Breast epithelium (tissue), 4 donors: Measurements from ENCODE around the gene PINLYP. TPM values are rescaled to one million over a fixed set of nuclear protein-coding genes. Genes with fewer than 3 reads are reported as not detected.
A peak's percentile ranks its signal among the peaks of the same experiment; 100 is the strongest.
"Not testable (repeated sequence)": the region's sequence is repeated elsewhere in the genome, so short reads cannot be mapped to it uniquely, and the experiment has no call there.

Experiments
- DNase-seq, 2 donors: peaks; one replicate each; pipeline ENCODE4 v3.0.0-alpha.2; 2019; ENCODE audit warnings: low spot score in 2 of 2
- H3K27ac ChIP-seq, 2 donors: fragments of 200-600 bp; sonication (generic) in 1 of 2; one replicate each; pipeline ENCODE4 v1.5.1; 2016 to 2019; ENCODE audit warnings: mild to moderate bottlenecking in 1 of 2
- H3K27me3 ChIP-seq, 2 donors: fragments of 200-600 bp; sonication (generic) in 1 of 2; one replicate each; pipeline versions ENCODE4 v1.5.1 to v1.6.0; 2017 to 2019; ENCODE audit warnings: control low read depth in 1 of 2, mild to moderate bottlenecking in 1 of 2
- H3K36me3 ChIP-seq: fragments of 200-600 bp; one replicate; pipeline ENCODE4 v1.5.1; 2019
- H3K4me1 ChIP-seq, 2 donors: fragments of 200-600 bp; sonication (generic); one replicate each; pipeline ENCODE4 v1.5.1; 2016 to 2019; ENCODE audit warnings: control low read depth in 1 of 2
- H3K4me3 ChIP-seq, 3 donors: fragments of 200-600 bp; sonication (generic); 1 replicate in 2 of 3; 2 replicates in 1 of 3; pipeline ENCODE4 v1.5.1; 2016 to 2019; ENCODE audit warnings: mild to moderate bottlenecking in 3 of 3, moderate library complexity in 2 of 3
- H3K9me3 ChIP-seq, 2 donors: fragments of 200-600 bp; sonication (generic) in 1 of 2; one replicate each; pipeline ENCODE4 v1.5.1; 2016 to 2019; ENCODE audit warnings: control low read depth in 1 of 2
- CTCF ChIP-seq, 3 donors: fragments of 450-650 bp; IDR thresholded peaks; one replicate each; pipeline ENCODE4 v1.5.1; 2016 to 2017; ENCODE audit warnings: antibody characterized with exemption in 3 of 3, mild to moderate bottlenecking in 3 of 3, moderate library complexity in 3 of 3
- POLR2A ChIP-seq: fragments of 450-650 bp; IDR thresholded peaks from one replicate; pipeline ENCODE4 v1.6.1; 2016; ENCODE audit warnings: antibody characterized with exemption, mild to moderate bottlenecking, moderate library complexity
- POLR2AphosphoS5 ChIP-seq, 3 donors: sonication (generic); formaldehyde crosslinking; IDR thresholded peaks; one replicate each; pipeline ENCODE4 v1.6.1; 2017; ENCODE audit warnings: antibody characterized with exemption in 3 of 3
- intact Hi-C: fragments of 100-400 bp; cut with DNase I; formaldehyde crosslinking; loops from one replicate; pipeline ENCODE4 v1.15.1; 2023; ENCODE audit warnings: low total_unique reads
- total RNA-seq, 3 donors: library from RNA; depleted of rRNA; stranded (reverse); fragments of >200 nt; gene quantifications; one replicate each; pipeline ENCODE4 v1.1.0, GENCODE V29; 2016

Gene PINLYP
- total RNA-seq, 3 donors from 2014 or later: 4.5 to 12.5 (median 6.9) TPM

GRCh38 chr19:43584484-43584883 lies 8.9 kb downstream of the PINLYP start:
- Histone ChIP-seq H3K27ac (peak overlapping the region in 1 of 2 donors; percentile 55), H3K36me3 (no peaks in the 10 kb centered on the region), H3K4me1 (no peaks in the 10 kb centered on the region), H3K27me3 (no peaks in the 10 kb centered on the region), H3K9me3 (no peaks in the 10 kb centered on the region), H3K4me3 (no peak overlapping the region)
- no peak for DNase-seq
- intact Hi-C loops: no loop called here
- no peak for TF ChIP-seq POLR2AphosphoS5 (IDR thresholded peaks at IDR 0.05)
- no peak for TF ChIP-seq POLR2A
- no peak for TF ChIP-seq CTCF (IDR thresholded peaks at IDR 0.05)

GRCh38 chr19:43586346-43586745 lies 10.7 kb downstream of the PINLYP start:
- intact Hi-C loops: no loop called here
- TF ChIP-seq CTCF (IDR thresholded peaks at IDR 0.05) (no peak), POLR2A (no peak), POLR2AphosphoS5 (IDR thresholded peaks at IDR 0.05) (no peak)
- H3K9me3 ChIP-seq: no peaks in the 10 kb centered on the region
- no peaks in the 10 kb centered on the region for H3K27me3 ChIP-seq
- no peak for DNase-seq
- no peak overlapping the region for H3K27ac ChIP-seq
- no peak overlapping the region for H3K4me3 ChIP-seq
- H3K36me3 ChIP-seq: no peaks in the 10 kb centered on the region
- no peaks in the 10 kb centered on the region for H3K4me1 ChIP-seq

- DNase-seq, H3K9me3 ChIP-seq, H3K4me3 ChIP-seq, intact Hi-C loops, H3K27me3 ChIP-seq, H3K27ac ChIP-seq, H3K36me3 ChIP-seq, H3K4me1 ChIP-seq: not testable (repeated sequence)
Measured at GRCh38 chr19:43587029-43587428, 11.4 kb downstream of the PINLYP start.

GRCh38 chr19:43589277-43589676 lies 13.7 kb downstream of the PINLYP start:
- intact Hi-C loops: no loop called here
- peaks cover 6% of the 10 kb centered on the region for H3K36me3 ChIP-seq

GRCh38 chr19:43589678-43590077 lies 14.1 kb downstream of the PINLYP start:
- H3K36me3 ChIP-seq: peaks cover 6% of the 10 kb centered on the region
- no peaks in the 10 kb centered on the region for H3K27me3 ChIP-seq
- H3K27ac ChIP-seq: no peak overlapping the region
- H3K4me3 ChIP-seq: no peak overlapping the region
- no peaks in the 10 kb centered on the region for H3K9me3 ChIP-seq
- intact Hi-C loops: loop anchor here (10.0 kb wide), 1 partner anchor 55 kb away; the partner anchor contains the start of gene ZNF575
- H3K4me1 ChIP-seq: no peaks in the 10 kb centered on the region
- TF ChIP-seq CTCF (IDR thresholded peaks at IDR 0.05) (no peak), POLR2A (no peak), POLR2AphosphoS5 (IDR thresholded peaks at IDR 0.05) (no peak)
- no peak for DNase-seq

More at GRCh38 chr19:43589277-43589676, 13.7 kb downstream of the PINLYP start:
- Histone ChIP-seq H3K9me3 (no peaks in the 10 kb centered on the region), H3K27ac (no peak overlapping the region), H3K4me1 (no peaks in the 10 kb centered on the region), H3K4me3 (no peak overlapping the region), H3K27me3 (no peaks in the 10 kb centered on the region)
- no peak for DNase-seq
- no peak for TF ChIP-seq CTCF (IDR thresholded peaks at IDR 0.05)
